Natural killer cell (primary cell): ENCODE data around the gene STAM2. TPM values are rescaled to one million over a fixed set of nuclear protein-coding genes. Genes with fewer than 3 reads are reported as not detected.

ENCODE experiments used
- ATAC-seq, 3 donors: fragments of 150-1000 bp in 2 of 3; fragments of 200-7000 bp in 1 of 3; cut with Tn5 transposase; 1 replicate in 1 of 3; 2 replicates in 2 of 3; pipeline ENCODE4 v1.10.0; 2021; ENCODE audit warnings: mild to moderate bottlenecking in 2 of 3, moderate library complexity in 2 of 3
- DNase-seq, 2 donors: peaks; one replicate each; pipeline versions ENCODE4 v3.0.0 to v3.0.0-alpha.2; 2013 to 2021; ENCODE audit warnings: mixed read lengths in 1 of 2
- H3K27ac ChIP-seq: one replicate; pipeline ENCODE4 v1.5.1; 2013; ENCODE audit warnings: mild to moderate bottlenecking, low read length
- H3K27me3 ChIP-seq: one replicate; pipeline ENCODE4 v1.6.1; 2013; ENCODE audit warnings: low read length; ENCODE audit not compliant: control insufficient read depth, insufficient read depth
- H3K36me3 ChIP-seq: one replicate; pipeline ENCODE4 v1.6.1; 2013; ENCODE audit warnings: low read length; ENCODE audit not compliant: control insufficient read depth, insufficient read depth
- H3K4me1 ChIP-seq: one replicate; pipeline ENCODE4 v1.6.1; 2013; ENCODE audit warnings: low read length; ENCODE audit not compliant: control insufficient read depth, insufficient read depth
- H3K4me3 ChIP-seq: one replicate; pipeline ENCODE4 v1.5.1; 2013; ENCODE audit warnings: low read length
- H3K9me3 ChIP-seq: one replicate; pipeline ENCODE4 v1.6.1; 2013; ENCODE audit warnings: low read length; ENCODE audit not compliant: control insufficient read depth, insufficient read depth
- H3K27ac Mint-ChIP-seq, 2 donors: one replicate each; pipeline ENCODE4 v1.8.0; 2022; ENCODE audit warnings: mild to moderate bottlenecking in 2 of 2, mixed read lengths in 2 of 2, moderate library complexity in 1 of 2
- H3K27me3 Mint-ChIP-seq, 2 donors: one replicate each; pipeline ENCODE4 v1.8.0; 2022; ENCODE audit warnings: low read depth in 2 of 2, mixed read lengths in 2 of 2
- H3K36me3 Mint-ChIP-seq: one replicate; pipeline ENCODE4 v1.8.0; 2022; ENCODE audit warnings: mixed read lengths
- H3K4me1 Mint-ChIP-seq, 2 donors: one replicate each; pipeline ENCODE4 v1.8.0; 2022; ENCODE audit warnings: mixed read lengths in 2 of 2
- H3K4me3 Mint-ChIP-seq: one replicate; pipeline ENCODE4 v1.8.0; 2022; ENCODE audit warnings: mild to moderate bottlenecking, moderate library complexity, mixed read lengths
- H3K9me3 Mint-ChIP-seq, 2 donors: one replicate each; pipeline ENCODE4 v1.8.0; 2022; ENCODE audit warnings: mixed read lengths in 2 of 2
- WGBS: methylation state at CpG from one replicate; pipeline ENCODE4 v1.1.7; 2013; ENCODE audit warnings: missing lambda C conversion rate; ENCODE audit not compliant: insufficient coverage; 5-methylcytosine and 5-hydroxymethylcytosine counted together
- intact Hi-C: fragments of 100-400 bp; cut with micrococcal nuclease; formaldehyde crosslinking; loops from one replicate; pipeline ENCODE4 v1.14.2; 2022
- total RNA-seq, 4 donors: library from RNA; stranded (reverse); fragments of 120-200 nt in 1 of 4; gene quantifications; one replicate each; pipeline versions ENCODE4 v1.2.3 to v1.2.4, GENCODE V29; 2013 to 2022
- TF ChIP-seq, protein P1 (sequence below): fragments of 200-600 bp; IDR thresholded peaks from one replicate; pipeline ENCODE4 v1.8.0; 2022; ENCODE audit warnings: antibody characterized with exemption

Gene STAM2
- total RNA-seq, 3 donors from 2014 or later (not counting 1 experiment from before 2014, with no cell fraction given), result 18.7 to 23.1 (median 19.2) TPM

DNA sequence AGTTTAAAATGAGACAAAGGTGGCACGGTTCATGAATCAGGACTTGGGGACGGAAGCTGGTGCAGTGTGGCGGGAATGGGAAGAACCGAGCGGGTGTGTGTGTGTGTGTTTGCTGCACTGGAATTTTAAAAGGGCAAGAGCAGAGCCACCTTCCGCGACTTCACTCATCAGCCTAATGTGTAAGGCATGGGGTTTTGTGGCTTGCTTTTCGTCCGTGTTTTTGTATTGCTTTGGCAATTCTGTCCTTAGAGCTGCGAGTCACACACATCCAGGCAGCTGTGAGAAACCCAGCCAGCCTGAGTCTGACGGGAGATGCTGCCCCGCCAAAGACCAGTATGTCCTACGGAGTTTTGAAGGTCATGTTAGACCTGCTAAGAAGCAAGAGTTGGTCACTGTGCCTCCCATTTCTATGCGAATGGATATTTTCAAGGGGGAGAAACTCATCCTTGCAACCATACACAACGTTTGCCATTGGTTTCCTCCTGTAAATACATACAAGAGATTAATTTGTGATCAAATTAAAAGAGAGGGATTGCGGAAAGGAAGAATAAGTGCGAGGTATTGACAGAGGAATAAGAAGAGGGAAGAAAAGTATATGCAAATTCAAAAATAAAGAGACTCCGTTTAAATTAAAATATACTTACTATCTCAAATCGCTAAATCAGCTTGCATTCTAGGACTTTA is 76.1 kb downstream of the STAM2 start:
- H3K4me3 ChIP-seq, result peak overlapping the region; percentile 42
- no peaks in the 10 kb centered on the region for H3K9me3 ChIP-seq
- no peaks in the 10 kb centered on the region for H3K36me3 ChIP-seq
- Mint-ChIP-seq H3K9me3 (no peaks in the 10 kb centered on the region), H3K4me3 (peak overlapping the region; percentile 88), H3K27me3 (peaks cover 29% of the 10 kb centered on the region in 2 donors), H3K27ac (peak overlapping the region in 1 of 2 donors; percentile 15), H3K4me1 (peaks cover 30 to 31% of the 10 kb centered on the region in 2 donors), H3K36me3 (no peaks in the 10 kb centered on the region)
- intact Hi-C loops, result no loop called here
- peak in 1 of 2 donors; percentile 7 for DNase-seq
- H3K4me1 ChIP-seq, result peaks cover 17% of the 10 kb centered on the region
- peaks cover 24% of the 10 kb centered on the region for H3K27me3 ChIP-seq
- WGBS, result 2% methylated on average over 13 of the region's 19 CpGs
- H3K27ac ChIP-seq, result no peak overlapping the region
- TF ChIP-seq, protein P1, sequence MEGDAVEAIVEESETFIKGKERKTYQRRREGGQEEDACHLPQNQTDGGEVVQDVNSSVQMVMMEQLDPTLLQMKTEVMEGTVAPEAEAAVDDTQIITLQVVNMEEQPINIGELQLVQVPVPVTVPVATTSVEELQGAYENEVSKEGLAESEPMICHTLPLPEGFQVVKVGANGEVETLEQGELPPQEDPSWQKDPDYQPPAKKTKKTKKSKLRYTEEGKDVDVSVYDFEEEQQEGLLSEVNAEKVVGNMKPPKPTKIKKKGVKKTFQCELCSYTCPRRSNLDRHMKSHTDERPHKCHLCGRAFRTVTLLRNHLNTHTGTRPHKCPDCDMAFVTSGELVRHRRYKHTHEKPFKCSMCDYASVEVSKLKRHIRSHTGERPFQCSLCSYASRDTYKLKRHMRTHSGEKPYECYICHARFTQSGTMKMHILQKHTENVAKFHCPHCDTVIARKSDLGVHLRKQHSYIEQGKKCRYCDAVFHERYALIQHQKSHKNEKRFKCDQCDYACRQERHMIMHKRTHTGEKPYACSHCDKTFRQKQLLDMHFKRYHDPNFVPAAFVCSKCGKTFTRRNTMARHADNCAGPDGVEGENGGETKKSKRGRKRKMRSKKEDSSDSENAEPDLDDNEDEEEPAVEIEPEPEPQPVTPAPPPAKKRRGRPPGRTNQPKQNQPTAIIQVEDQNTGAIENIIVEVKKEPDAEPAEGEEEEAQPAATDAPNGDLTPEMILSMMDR, result no peak
- peak in 2 of 3 donors; percentile 12 to 33 for ATAC-seq

DNA sequence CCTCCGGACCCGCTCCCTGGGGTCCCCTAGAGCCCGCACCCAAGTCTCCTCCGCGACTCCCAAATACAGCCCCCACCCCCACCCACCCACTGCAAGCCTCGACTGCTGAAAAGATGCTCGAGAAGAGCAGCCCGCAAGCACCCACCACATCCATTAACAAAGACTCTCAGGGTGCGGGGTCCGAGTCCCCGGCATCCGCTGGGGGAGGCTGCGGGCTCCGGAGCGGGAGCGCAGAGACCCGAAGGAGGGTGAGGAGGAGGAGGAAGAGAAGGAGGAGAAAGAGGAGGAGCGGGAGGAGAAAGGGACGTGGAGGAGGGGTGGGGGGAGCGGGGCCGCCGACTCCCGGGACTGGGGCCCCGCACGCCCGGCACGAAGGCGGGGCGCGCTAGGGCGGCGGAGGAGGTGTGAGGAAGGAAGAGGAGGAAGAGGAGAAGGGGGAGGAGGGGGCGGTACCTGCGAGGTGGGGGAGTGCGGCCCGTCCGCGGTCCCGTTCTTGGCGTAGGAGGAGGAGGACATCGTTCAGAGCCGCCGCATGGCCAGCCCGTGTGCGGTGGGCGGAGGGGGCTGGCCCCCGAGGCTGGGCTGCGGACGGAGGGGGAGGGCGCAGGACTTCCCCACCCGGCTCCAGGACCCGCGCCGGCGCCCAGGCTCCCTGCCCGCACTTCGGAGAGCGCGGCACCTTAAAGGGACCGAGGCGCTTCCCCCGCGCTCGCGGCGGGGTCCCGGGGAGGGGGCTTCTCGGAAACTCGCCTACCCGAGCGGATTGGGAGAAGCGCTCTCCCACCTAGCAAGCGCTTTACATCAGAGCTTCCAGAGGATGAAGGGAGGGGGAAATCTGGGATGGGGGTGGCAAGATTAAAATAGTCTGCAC is 76.8 kb downstream of the STAM2 start, which contains the start of gene CACNB4:
CACNB4 (minus strand) TSS at position 549 of the 871 bp plus-strand sequence.
- Mint-ChIP-seq H3K36me3 (no peaks in the 10 kb centered on the region), H3K27ac (peak within 1 kb of the TSS in 1 of 2 donors; percentile 47), H3K27me3 (peaks cover 29 to 31% of the 10 kb centered on the region in 2 donors), H3K4me1 (peaks cover 30 to 31% of the 10 kb centered on the region in 2 donors), H3K9me3 (no peaks in the 10 kb centered on the region), H3K4me3 (peak within 1 kb of the TSS; percentile 88)
- Histone ChIP-seq H3K27ac (no peak within 1 kb of the TSS), H3K9me3 (no peaks in the 10 kb centered on the region), H3K4me1 (peaks cover 17% of the 10 kb centered on the region), H3K27me3 (peaks cover 24% of the 10 kb centered on the region), H3K4me3 (peak within 1 kb of the TSS; percentile 42), H3K36me3 (no peaks in the 10 kb centered on the region)
- TF ChIP-seq, protein P1, result no peak
- intact Hi-C loops, result no loop called here
- under 1% methylated on average over 73 of the region's 73 CpGs for WGBS
- ATAC-seq (peak; percentile 48 to 68 (median 68)), DNase-seq (peak in 1 of 2 donors; percentile 18)

DNA sequence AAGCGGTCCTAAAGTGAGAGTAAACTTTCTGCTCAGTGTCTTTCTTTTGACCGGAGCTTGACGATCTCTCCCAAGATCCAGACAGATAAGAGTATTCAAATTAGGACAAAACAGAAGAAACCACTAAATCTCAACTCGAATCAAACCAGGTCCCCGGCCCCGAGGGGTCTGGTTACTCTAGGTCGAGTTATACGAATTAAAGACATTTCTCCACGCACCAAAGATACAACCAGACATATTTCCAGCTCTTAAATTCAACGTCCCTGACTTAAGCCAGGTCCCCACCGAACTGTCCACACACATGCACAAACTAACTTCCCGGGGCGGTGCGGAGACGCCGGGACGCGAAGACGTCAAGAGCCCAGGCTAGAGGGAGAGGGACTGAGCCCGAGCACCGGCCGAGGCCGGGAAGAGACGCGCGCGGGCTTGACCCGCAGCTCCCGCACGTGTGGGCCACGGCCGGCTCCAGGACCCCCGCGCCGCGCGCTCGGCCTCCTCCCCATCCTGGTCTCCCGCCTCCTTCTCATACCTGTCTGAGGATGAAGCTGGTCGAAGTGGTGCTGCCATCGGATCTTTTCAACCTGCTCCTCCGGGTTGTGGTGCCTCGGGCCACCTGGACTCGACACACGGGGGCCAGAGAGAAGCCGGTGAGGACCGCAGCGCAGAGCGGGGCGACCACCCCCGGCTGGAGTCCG is 77.6 kb downstream of the STAM2 start:
- intact Hi-C loops, result no loop called here
- Histone ChIP-seq H3K27ac (no peak overlapping the region), H3K9me3 (no peaks in the 10 kb centered on the region), H3K36me3 (no peaks in the 10 kb centered on the region), H3K4me1 (peaks cover 17% of the 10 kb centered on the region), H3K4me3 (peak overlapping the region; percentile 42), H3K27me3 (peaks cover 24% of the 10 kb centered on the region)
- peak overlapping the region in 1 of 2 donors; percentile 47 for H3K27ac Mint-ChIP-seq
- no peak for DNase-seq
- H3K27me3 Mint-ChIP-seq, result peaks cover 29 to 34% of the 10 kb centered on the region in 2 donors
- 2% methylated on average over 52 of the region's 52 CpGs for WGBS
- peak overlapping the region; percentile 88 for H3K4me3 Mint-ChIP-seq
- peaks cover 30 to 31% of the 10 kb centered on the region in 2 donors for H3K4me1 Mint-ChIP-seq
- no peaks in the 10 kb centered on the region for H3K36me3 Mint-ChIP-seq
- ATAC-seq, result peak; percentile 21 to 50 (median 31)
- H3K9me3 Mint-ChIP-seq, result no peaks in the 10 kb centered on the region
- TF ChIP-seq, protein P1, result no peak
